PC-3 (cell line): Measurements from ENCODE around the gene TYRP1. TPM values are rescaled to one million over a fixed set of nuclear protein-coding genes. Genes with fewer than 3 reads are reported as not detected.

ENCODE experiments used
- ATAC-seq: fragments of 200-7000 bp; cut with Tn5 transposase; 2 replicates; pipeline ENCODE4 v1.9.1; 2020; ENCODE audit warnings: mild to moderate bottlenecking, moderate library complexity
- BruUV-seq: library from RNA; stranded (reverse); fragments of 400-500 nt; replicated peaks from 2 replicates; lab custom pipeline; 2021; lab: Mats Ljungman, UMichigan
- CTCF ChIA-PET: fragments of 300-600 bp; sonication (Branson Sonifier 250); formaldehyde crosslinking; loops from one replicate; lab custom pipeline; 2022; ENCODE audit warnings: antibody characterized with exemption; lab: Charles Lee
- POLR2A ChIA-PET: fragments of 300-600 bp; sonication (Branson Sonifier 250); formaldehyde crosslinking; loops from one replicate; lab custom pipeline; 2022; ENCODE audit warnings: antibody characterized with exemption; ENCODE audit not compliant: unreplicated experiment; lab: Charles Lee
- DNase-seq: peaks from one replicate; pipeline ENCODE4 v3.0.0-alpha.2; 2015
- H2AFZ ChIP-seq: fragments of 300-600 bp; sonication (generic); 2 replicates; pipeline ENCODE4 v1.6.0; 2016; ENCODE audit warnings: antibody characterized with exemption, low read length
- H3F3A ChIP-seq: fragments of 300-600 bp; sonication (generic); one replicate; pipeline ENCODE4 v1.6.0; 2017; ENCODE audit warnings: antibody characterized with exemption, low read length, control low read depth, mild to moderate bottlenecking; ENCODE audit not compliant: unreplicated experiment
- H3K27ac ChIP-seq: fragments of 300-600 bp; sonication (generic); 2 replicates; pipeline ENCODE4 v1.5.1; 2016; ENCODE audit warnings: mild to moderate bottlenecking, low read length
- H3K27me3 ChIP-seq: fragments of 300-600 bp; sonication (generic); 2 replicates; pipeline ENCODE4 v1.6.1; 2016; ENCODE audit warnings: low read length, mixed read lengths
- H3K36me3 ChIP-seq: fragments of 300-600 bp; sonication (generic); 2 replicates; pipeline ENCODE4 v1.6.1; 2016; ENCODE audit warnings: low read depth, mixed run types, low read length, mixed read lengths
- H3K4me1 ChIP-seq: fragments of 300-600 bp; sonication (generic); 2 replicates; pipeline ENCODE4 v1.5.1; 2016; ENCODE audit warnings: low read length; ENCODE audit not compliant: insufficient read depth
- H3K4me2 ChIP-seq: fragments of 300-600 bp; sonication (generic); 2 replicates; pipeline ENCODE4 v1.6.0; 2016; ENCODE audit warnings: low read length
- H3K4me3 ChIP-seq: fragments of 300-600 bp; sonication (generic); 2 replicates; pipeline ENCODE4 v1.5.1; 2016; ENCODE audit warnings: mild to moderate bottlenecking, low read length, mixed read lengths
- H3K79me2 ChIP-seq: fragments of 300-600 bp; sonication (generic); 2 replicates; pipeline ENCODE4 v1.6.1; 2017; ENCODE audit warnings: low read length, mixed read lengths
- H3K9ac ChIP-seq: fragments of 300-600 bp; sonication (generic); 2 replicates; pipeline ENCODE4 v1.6.0; 2016; ENCODE audit warnings: mild to moderate bottlenecking, low read length
- H3K9me2 ChIP-seq: fragments of 300-600 bp; sonication (generic); replicated peaks from 2 replicates; pipeline ENCODE4 v1.6.1; 2016; ENCODE audit warnings: mixed run types, low read length, mixed read lengths
- H3K9me3 ChIP-seq: fragments of 300-600 bp; sonication (generic); 2 replicates; pipeline ENCODE4 v1.6.1; 2016; ENCODE audit warnings: low read length, mixed read lengths
- H4K20me1 ChIP-seq: fragments of 300-600 bp; sonication (generic); 2 replicates; pipeline ENCODE4 v1.6.1; 2016; ENCODE audit warnings: low read length, mixed read lengths
- CTCF ChIP-seq: fragments of 300-600 bp; sonication (generic); conservative IDR thresholded peaks from 2 replicates; pipeline ENCODE4 v1.5.1; 2017; ENCODE audit warnings: antibody characterized with exemption, low read depth, mild to moderate bottlenecking, low read length
- EZH2 ChIP-seq: fragments of 300-600 bp; sonication (generic); IDR thresholded peaks from one replicate; pipeline ENCODE4 v1.6.1; 2017; ENCODE audit warnings: antibody characterized with exemption, mild to moderate bottlenecking, low read length; ENCODE audit not compliant: unreplicated experiment
- EZH2phosphoT487 ChIP-seq: fragments of 300-600 bp; sonication (generic); IDR thresholded peaks from 2 replicates; pipeline ENCODE4 v1.6.1; 2018; ENCODE audit warnings: mild to moderate bottlenecking, antibody characterized with exemption, low read length, borderline replicate concordance
- intact Hi-C: fragments of 100-400 bp; cut with micrococcal nuclease; formaldehyde crosslinking; loops from 2 replicates; pipeline ENCODE4 v1.9.0; 2023
- total RNA-seq: library from RNA; depleted of rRNA; stranded (reverse); fragments of >200 nt; gene quantifications from 2 replicates; pipeline ENCODE4 v1.2.3, GENCODE V29; 2014

Gene TYRP1
- total RNA-seq, 1 experiment from 2014 or later = 0.22 TPM

- CTCF ChIA-PET = interaction anchor here (1.0 kb wide), 1 partner anchor 15 kb away, joined by 3 read pairs; no protein-coding TSS in a partner anchor
- H3K4me2 ChIP-seq = no peak overlapping the region
- no peaks in the 10 kb centered on the region for H4K20me1 ChIP-seq
- H3K4me3 ChIP-seq = no peak overlapping the region
- no peak overlapping the region for H3K27ac ChIP-seq
- ATAC-seq (no peak), DNase-seq (no peak)
- H3K27me3 ChIP-seq = no peaks in the 10 kb centered on the region
- H3K4me1 ChIP-seq = peaks cover 8% of the 10 kb centered on the region
- no peaks in the 10 kb centered on the region for H3K36me3 ChIP-seq
- no TSS peak for BruUV-seq
- intact Hi-C loops = loop anchor here (2.0 kb wide), 1 partner anchor 317 kb away; no protein-coding TSS in a partner anchor
- H3K79me2 ChIP-seq = no peaks in the 10 kb centered on the region
- no peaks in the 10 kb centered on the region for H3K9me2 ChIP-seq
- H3F3A ChIP-seq = no peaks in the 10 kb centered on the region
- H3K9ac ChIP-seq = no peak overlapping the region
- no peaks in the 10 kb centered on the region for H3K9me3 ChIP-seq
- POLR2A ChIA-PET = no interaction called here
- TF ChIP-seq CTCF (no peak), EZH2phosphoT487 (no peak), EZH2 (no peak)
- H2AFZ ChIP-seq = no peak overlapping the region
Measured at GRCh38 chr9:12717907-12718306, 24.7 kb downstream of the TYRP1 start.

- BruUV-seq = no TSS peak
- Histone ChIP-seq H3K9me2 (no peaks in the 10 kb centered on the region), H3K27ac (no peak overlapping the region), H3K36me3 (no peaks in the 10 kb centered on the region), H3K4me3 (no peak overlapping the region), H2AFZ (0 out of 2 replicates have a peak overlapping the region, but pooled peaks have one; percentile 9), H3K4me1 (peaks cover 11% of the 10 kb centered on the region), H4K20me1 (no peaks in the 10 kb centered on the region), H3F3A (no peaks in the 10 kb centered on the region), H3K79me2 (no peaks in the 10 kb centered on the region), H3K9me3 (no peaks in the 10 kb centered on the region), H3K4me2 (no peak overlapping the region), H3K9ac (no peak overlapping the region), H3K27me3 (no peaks in the 10 kb centered on the region)
- DNase-seq = peak; percentile 23
- ATAC-seq = no peak
- intact Hi-C loops = loop anchor here (1.0 to 2.0 kb wide), 5 partner anchors 16 to 370 kb away; no protein-coding TSS in a partner anchor
- ChIA-PET POLR2A (no interaction called here), CTCF (interaction anchor here (0.6 to 1.8 kb wide), 3 partner anchors 16 to 718 kb away, joined by 3 to 13 read pairs (median 5); no protein-coding TSS in a partner anchor)
- TF ChIP-seq EZH2 (no peak), CTCF (no peak), EZH2phosphoT487 (no peak)
Measured at GRCh38 chr9:12718482-12719026, 25.4 kb downstream of the TYRP1 start.

- Histone ChIP-seq H3K9me3 (no peaks in the 10 kb centered on the region), H3K27me3 (no peaks in the 10 kb centered on the region), H3K4me3 (no peak overlapping the region), H3K27ac (no peak overlapping the region), H3K4me1 (peaks cover 17% of the 10 kb centered on the region), H3K9me2 (no peaks in the 10 kb centered on the region), H2AFZ (no peak overlapping the region), H3K4me2 (no peak overlapping the region), H4K20me1 (no peaks in the 10 kb centered on the region), H3K36me3 (no peaks in the 10 kb centered on the region), H3F3A (no peaks in the 10 kb centered on the region), H3K79me2 (no peaks in the 10 kb centered on the region), H3K9ac (no peak overlapping the region)
- ChIA-PET CTCF (interaction anchor here (0.6 to 1.8 kb wide), 3 partner anchors 23 to 165 kb away, joined by 6 to 13 read pairs (median 6); no protein-coding TSS in a partner anchor), POLR2A (interaction anchor here (0.7 kb wide), 1 partner anchor 1395 kb away, joined by 13 read pairs; no protein-coding TSS in a partner anchor)
- no peak for ATAC-seq
- no TSS peak for BruUV-seq
- intact Hi-C loops = loop anchor here (1.0 to 2.0 kb wide), 5 partner anchors 17 to 369 kb away; no protein-coding TSS in a partner anchor
- peak; percentile 45 for DNase-seq
- peak; percentile 66 for TF ChIP-seq CTCF
- no peak for TF ChIP-seq EZH2phosphoT487
Measured at GRCh38 chr9:12719431-12719830, 26.2 kb downstream of the TYRP1 start.
